ENCODE data around the gene PRELP. TPM values are rescaled to one million over a fixed set of nuclear protein-coding genes. Genes with fewer than 3 reads are reported as not detected.
"Not testable (repeated sequence)": the region's sequence is repeated elsewhere in the genome, so short reads cannot be mapped to it uniquely, and the experiment has no call there.

The PRELP gene
- total RNA-seq, 1 donor from 2014 or later = 80.0 TPM

GRCh38 chr1:203504400-203505250, 29.0 kb downstream of the PRELP start:
- DNase-seq (ENCODE audit: low spot score) = no peak

DNA sequence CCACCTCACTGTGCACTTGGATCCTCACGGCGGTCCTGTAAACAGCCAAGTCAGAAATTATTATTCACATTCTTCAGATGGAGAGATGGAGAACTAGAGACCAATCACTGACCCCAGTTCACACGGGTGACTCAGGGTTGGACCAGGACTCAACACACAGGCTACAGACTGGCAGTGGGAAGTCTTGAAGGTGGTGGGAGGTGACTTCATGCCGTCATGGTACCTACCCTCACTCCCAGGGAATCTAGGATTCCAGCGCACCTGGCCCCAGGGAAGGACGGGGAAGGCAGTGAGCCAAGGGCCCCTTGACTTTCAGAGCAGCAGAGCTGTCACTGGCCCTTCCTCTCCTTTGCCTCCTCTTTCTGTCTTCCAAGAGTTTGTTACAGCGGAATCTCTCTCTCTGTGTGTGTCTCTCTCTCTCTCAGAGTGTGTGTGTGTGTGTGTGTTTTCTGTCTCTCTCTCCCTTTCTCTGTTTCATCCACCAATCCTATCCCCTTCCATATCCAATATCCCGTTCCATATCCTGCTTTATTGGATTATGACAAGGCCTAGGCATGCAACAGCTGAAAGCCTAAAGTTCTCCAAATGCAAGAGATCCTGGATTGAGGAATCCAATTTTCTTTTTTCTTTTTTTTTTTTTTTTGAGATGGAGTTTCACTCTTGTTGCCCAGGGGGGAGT, 30.1 kb downstream of the PRELP start:
- no peak for DNase-seq (ENCODE audit: low spot score)

DNA sequence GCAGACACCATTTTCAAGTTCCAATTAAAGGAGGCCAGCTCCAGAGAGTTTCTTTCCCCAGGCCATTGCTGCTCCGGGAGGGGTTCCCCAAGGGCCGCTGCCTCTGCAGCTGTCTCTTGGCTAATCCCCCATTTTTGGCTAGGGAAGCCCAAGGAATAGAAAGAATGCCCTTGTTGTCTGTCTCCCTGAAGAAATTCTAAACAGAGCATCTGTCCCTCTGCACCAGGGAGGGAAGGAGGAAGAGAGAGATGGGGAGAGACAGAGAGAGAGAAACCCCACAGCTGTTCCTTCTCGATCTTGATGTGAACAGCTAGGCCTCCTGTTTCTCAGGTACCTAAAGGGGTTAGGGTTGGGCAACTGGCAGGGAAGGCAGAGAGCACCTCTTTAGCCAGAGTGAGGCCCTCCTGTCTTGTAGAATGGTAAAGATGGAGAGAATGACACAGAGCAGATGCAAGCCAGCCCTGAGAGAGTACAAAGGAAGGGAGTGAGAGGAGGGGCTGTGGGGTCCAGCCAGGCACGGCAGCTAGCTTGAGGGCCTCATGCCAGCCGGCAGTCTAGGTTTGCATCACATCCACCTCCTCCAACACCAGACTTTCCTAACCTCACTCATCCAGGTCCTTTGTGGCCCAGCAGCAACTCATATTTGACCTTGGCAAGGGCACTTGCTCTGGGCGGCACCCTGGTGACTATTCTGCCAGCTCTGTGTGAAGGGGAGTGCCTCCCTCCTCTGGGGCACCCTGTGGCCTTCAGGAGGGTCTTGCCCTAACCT, 31.4 kb downstream of the PRELP start:
- no peak for DNase-seq (ENCODE audit: low spot score)

DNA sequence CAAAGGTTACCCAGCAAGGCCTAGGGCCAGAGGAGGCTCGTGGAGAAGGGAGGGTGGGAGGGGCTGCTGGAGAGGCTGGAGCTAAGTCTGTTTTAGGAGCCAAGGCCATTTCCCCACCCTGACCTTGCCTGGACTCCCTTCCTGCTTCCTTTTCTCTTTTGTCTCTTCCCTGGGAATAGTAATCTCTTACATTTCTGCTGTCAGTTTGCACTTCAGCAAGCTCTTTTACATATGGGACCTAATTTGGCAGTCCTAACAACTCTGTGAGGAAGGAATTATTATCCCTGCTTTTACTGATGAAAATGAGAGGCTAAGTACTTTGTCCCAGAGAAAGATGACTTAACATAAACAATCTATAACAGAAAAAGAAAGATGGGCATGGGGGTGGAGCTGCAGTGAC, 32.2 kb downstream of the PRELP start:
- no peak for DNase-seq (ENCODE audit: low spot score)

DNA sequence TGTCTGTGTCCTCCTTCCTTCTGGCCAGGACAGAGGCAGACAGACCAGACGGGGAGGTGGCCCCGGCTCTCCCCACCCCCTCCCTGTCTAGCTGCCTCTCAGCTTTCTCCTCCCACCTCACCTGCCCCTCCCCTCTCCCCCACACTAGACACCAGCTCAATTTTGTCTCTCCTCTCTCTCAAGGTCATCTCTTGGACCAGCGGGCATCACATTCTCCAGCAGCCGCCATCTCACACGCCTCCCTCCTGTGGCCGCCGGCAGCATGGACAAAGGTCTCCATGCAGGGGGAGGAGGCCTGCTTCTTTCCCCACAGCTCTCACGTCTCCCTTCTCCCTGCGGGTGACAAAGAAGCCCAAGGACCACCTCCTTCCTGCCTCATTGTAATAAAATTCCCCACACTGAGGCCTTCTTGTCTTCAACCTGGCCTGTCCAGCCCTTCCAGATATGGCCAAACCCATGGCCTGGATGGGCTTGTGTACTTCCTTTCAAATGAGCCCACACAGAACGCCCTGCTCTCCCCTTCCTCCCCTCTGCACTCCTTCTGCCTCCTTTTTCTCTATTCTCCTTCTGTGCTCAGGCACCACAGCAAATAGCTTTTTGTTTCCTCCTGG, 33.0 kb downstream of the PRELP start:
- DNase-seq (ENCODE audit: low spot score) = no peak

DNA sequence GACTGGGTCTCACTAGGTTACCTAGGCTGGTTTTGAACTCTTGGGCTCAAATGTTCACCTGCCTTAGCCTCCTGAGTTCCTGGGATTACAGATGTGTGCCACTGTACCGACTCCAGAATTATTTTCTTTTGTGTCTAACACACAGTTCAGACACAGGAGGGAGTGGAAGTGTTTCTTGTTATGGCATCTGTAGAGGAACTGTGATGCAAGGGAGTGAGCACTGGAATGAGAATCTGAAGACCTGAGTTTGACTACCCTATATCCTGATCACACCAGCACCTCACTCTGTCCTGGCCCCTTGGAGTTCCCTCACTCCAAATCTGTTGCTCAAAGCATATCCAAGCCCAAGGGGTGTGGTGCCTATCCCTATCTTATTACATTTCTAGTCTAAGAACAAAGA, 33.5 kb downstream of the PRELP start:
- DNase-seq (ENCODE audit: low spot score) = no peak

GRCh38 chr1:203511513-203511912, 35.9 kb downstream of the PRELP start:
- no peak for DNase-seq (ENCODE audit: low spot score)

- no peak for DNase-seq (ENCODE audit: low spot score)
Observed at GRCh38 chr1:203511930-203512329, 36.3 kb downstream of the PRELP start.

DNA sequence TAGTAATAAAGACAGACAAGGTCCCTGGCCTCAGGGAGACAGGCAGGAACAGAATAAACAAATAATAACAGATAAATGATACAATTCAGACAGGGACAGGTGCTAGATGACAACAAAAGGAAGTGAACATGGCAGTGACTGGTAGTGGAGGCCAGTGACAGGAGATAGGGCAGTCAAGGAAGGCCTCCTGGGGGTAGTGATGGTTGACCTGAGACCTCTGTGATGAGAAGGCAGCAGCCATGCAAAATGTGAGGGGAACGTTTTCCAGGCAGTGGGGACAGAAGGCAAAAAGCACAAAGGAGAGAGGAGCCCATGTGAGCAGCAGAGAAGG, 36.9 kb downstream of the PRELP start:
- DNase-seq (ENCODE audit: low spot score) = no peak

GRCh38 chr1:203512848-203513584, 37.4 kb downstream of the PRELP start:
- DNase-seq (ENCODE audit: low spot score) = no peak

GRCh38 chr1:203513585-203514031, 38.0 kb downstream of the PRELP start:
- DNase-seq (ENCODE audit: low spot score) = no peak

DNA sequence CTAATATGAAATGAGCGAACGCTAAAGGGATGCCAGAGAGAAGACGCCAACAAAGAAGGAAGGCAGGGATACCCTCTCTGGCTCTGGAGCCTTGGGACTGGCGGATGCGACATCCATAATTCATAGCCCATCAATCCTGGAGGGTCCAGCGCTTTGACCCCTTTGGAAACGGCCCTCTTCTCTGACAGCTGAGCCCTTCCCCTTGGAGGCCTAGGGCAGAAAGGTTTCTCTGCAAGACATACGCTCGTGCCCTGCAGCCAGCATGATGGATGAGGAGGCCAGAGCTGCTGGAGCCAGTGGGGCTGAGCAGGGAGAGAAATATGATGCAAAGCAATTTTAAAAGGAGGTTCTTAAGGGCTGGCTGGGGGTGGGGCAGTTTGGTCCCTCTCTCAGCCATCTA, 40.6 kb downstream of the PRELP start:
- DNase-seq (ENCODE audit: low spot score) = no peak

- DNase-seq (ENCODE audit: low spot score) = no peak
Observed at GRCh38 chr1:203516906-203517305, 41.3 kb downstream of the PRELP start.

DNA sequence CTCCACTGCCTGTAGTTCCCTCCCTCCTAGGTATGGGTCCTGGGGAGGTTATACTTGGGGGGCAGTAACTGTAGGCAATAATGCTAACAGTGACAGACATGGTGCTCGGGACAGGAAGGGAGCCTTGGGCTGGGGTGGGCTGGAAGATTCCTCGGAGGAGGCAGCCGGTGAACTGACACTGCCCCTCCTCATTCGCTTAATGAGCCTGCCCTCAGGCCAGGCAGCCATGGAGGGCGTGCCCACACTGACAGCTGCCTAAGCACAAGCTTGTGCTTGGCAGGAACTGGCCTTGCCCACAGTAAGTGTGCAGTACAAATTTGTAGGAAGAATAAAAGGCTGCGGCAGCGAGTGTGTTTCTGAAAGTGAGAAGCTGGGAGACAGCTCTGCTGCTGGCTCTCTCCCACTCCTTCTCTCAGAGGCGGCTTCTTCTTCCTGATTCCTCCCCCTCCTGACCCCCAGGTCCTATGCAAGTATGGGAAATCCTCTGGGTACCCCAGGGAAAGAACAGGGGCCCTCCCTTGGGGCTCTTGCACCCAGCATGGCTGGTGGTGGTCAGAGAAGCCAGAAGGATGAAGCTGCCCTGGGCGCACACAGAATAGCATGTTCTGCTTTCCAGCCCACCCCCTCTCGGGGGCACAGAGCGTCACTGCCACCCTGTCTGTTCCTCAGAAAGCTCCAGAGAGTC, 42.0 kb downstream of the PRELP start:
- no peak for DNase-seq (ENCODE audit: low spot score)

DNA sequence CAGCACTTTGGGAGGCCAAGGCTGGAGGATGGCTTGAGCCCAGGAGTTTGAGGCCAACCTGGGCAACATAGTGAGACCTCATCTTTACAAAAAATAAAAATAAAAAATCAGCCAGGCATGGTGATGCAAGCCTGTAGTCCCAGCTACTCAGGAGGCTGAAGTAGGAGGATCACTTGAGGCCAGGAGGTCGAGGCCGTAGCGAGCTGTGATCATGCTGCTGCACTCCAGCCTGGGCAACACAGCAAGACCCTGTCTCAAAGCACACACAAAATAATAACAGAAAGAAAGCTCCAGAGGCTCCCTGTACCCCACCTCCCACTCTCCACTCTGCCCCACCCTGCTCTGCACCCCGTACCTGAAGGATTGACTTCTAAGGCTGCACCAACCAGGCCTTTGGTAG, 42.5 kb downstream of the PRELP start:
- not testable (repeated sequence) for DNase-seq (ENCODE audit: low spot score)

GRCh38 chr1:203518541-203518940, 42.9 kb downstream of the PRELP start:
- DNase-seq (ENCODE audit: low spot score) = no peak

GRCh38 chr1:203519053-203519840, 43.6 kb downstream of the PRELP start:
- no peak for DNase-seq (ENCODE audit: low spot score)

DNA sequence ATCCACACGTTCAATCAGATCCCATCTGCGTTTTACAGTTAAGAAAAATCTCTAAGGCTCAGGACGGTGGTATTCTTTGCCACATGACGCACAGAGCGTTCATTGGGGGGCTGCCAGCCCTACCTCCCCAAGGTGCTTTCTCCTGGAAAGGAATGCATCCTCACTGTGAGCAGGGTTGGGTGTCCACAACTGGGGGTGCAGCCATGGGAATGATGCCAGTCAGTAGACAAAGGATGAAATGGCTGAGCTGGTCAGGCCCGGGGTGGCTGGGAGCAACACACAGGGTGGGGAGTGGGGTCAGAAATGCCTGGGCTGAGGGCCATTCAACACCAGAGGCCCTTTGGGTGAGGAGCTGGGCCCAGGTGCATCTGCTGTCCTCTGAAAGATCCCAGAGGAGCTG, 44.3 kb downstream of the PRELP start:
- no peak for DNase-seq (ENCODE audit: low spot score)

DNA sequence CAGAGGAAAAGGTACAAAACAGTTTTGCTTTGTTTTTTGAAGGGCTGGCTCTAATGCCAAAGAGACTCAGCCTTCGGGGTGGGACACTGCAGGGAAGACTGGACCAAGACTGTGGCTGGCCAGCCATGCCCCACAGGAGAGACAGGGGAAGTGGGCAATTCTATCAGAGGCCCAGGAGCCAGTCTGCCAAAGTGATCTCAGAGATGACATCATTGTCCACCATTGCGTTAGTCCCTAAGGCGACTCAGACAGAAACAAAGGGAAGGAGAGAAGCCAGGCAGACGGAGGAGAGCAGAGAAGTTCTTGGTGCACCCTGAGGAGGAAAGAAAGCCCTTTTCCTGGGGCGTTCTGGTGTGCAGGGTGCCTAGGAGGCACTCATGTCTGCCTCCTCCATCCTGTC, 44.7 kb downstream of the PRELP start:
- DNase-seq (ENCODE audit: low spot score) = no peak

Data from mesenteric fat pad (tissue), 1 donor.